GM12891 (cell line): ENCODE data around the gene ADGRV1.

ENCODE experiments used
- POLR2A ChIP-seq: IDR thresholded peaks from 2 replicates; pipeline ENCODE4 v1.6.1; 2011; ENCODE audit warnings: low read depth, low read length, control low read depth
- SPI1 ChIP-seq: IDR thresholded peaks from 2 replicates; pipeline ENCODE4 v1.6.1; 2011; ENCODE audit warnings: low read depth, low read length, control low read depth
- TAF1 ChIP-seq: IDR thresholded peaks from 2 replicates; pipeline ENCODE4 v1.6.1; 2011; ENCODE audit warnings: low read depth, low read length, control low read depth

GRCh38 chr5:90747693-90748092 is 189.1 kb downstream of the ADGRV1 start:
- TF ChIP-seq POLR2A (no peak), TAF1 (no peak), SPI1 (no peak)
